NB4 (cell line): ENCODE data around the gene MYZAP.

Experiments
- DNase-seq: peaks from one replicate; pipeline ENCODE4 v3.0.0; 2010; ENCODE audit warnings: low read depth
- H3K4me3 ChIP-seq: one replicate; pipeline ENCODE4 v1.5.1; 2011; ENCODE audit warnings: mild to moderate bottlenecking, low read depth, low read length, moderate library complexity
- MYC ChIP-seq: IDR thresholded peaks from 2 replicates; pipeline ENCODE4 v1.6.1; 2011; ENCODE audit warnings: low read depth, low read length
- POLR2A ChIP-seq: IDR thresholded peaks from 2 replicates; pipeline ENCODE4 v1.6.1; 2011; ENCODE audit warnings: mild to moderate bottlenecking; ENCODE audit not compliant: insufficient read length; ENCODE audit errors: extremely low read depth
- TF ChIP-seq, protein P1 (sequence below): IDR thresholded peaks from 2 replicates; pipeline ENCODE4 v1.6.1; 2011; ENCODE audit warnings: low read depth, low read length
- TF ChIP-seq, protein P2 (sequence below): IDR thresholded peaks from one replicate; pipeline ENCODE4 v1.5.1; 2012; ENCODE audit warnings: low read depth, low read length

Gene MYZAP

DNA sequence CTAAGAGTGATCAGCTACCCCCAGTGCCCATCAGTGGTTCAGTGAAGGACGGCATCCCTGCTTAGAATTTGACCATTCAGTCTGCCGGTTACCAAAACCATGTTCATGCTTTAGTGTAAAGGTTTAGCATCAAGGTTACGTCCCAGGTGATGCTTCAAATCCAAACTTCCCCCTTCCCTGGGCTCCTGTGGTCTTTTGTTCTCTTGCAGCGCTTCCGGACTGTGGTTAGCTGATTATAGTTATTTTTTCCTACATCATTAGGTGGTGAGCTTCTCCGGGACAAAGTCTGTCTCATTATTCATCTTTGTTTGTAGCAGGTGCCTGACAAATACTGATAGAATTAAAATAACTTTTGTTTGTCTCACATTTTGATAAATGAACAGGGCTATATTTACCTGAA, 28.3 kb upstream of the MYZAP start:
- DNase-seq: no peak
- TF ChIP-seq, protein P1, sequence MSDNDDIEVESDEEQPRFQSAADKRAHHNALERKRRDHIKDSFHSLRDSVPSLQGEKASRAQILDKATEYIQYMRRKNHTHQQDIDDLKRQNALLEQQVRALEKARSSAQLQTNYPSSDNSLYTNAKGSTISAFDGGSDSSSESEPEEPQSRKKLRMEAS: no peak
- TF ChIP-seq POLR2A (no peak), MYC (no peak)
- TF ChIP-seq, protein P2, sequence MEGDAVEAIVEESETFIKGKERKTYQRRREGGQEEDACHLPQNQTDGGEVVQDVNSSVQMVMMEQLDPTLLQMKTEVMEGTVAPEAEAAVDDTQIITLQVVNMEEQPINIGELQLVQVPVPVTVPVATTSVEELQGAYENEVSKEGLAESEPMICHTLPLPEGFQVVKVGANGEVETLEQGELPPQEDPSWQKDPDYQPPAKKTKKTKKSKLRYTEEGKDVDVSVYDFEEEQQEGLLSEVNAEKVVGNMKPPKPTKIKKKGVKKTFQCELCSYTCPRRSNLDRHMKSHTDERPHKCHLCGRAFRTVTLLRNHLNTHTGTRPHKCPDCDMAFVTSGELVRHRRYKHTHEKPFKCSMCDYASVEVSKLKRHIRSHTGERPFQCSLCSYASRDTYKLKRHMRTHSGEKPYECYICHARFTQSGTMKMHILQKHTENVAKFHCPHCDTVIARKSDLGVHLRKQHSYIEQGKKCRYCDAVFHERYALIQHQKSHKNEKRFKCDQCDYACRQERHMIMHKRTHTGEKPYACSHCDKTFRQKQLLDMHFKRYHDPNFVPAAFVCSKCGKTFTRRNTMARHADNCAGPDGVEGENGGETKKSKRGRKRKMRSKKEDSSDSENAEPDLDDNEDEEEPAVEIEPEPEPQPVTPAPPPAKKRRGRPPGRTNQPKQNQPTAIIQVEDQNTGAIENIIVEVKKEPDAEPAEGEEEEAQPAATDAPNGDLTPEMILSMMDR: no peak
- H3K4me3 ChIP-seq: no peak overlapping the region

DNA sequence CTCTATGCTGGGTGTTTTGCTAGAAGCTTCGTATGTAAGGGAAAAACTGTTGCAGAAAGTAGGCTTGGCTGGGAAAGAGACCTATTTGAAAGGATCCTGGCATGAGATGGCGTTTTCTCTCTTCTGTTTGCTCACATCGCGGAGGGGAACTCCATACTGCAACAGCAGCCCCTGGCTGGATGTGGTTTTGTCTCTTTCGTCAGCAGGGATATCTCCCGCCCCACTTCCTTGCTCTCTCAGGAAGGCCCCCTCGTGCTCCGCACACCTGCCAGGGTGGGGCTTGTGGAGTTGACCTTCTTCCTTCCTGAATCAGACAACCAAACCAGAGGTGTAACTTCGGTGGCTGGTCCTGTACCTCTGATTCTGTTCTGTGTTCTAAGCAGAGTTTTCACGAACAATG, 26.4 kb upstream of the MYZAP start:
- DNase-seq: peak; percentile 49
- TF ChIP-seq MYC: no peak
- no peak for TF ChIP-seq POLR2A
- TF ChIP-seq, protein P2: no peak
- TF ChIP-seq, protein P1: no peak
- H3K4me3 ChIP-seq: no peak overlapping the region

DNA sequence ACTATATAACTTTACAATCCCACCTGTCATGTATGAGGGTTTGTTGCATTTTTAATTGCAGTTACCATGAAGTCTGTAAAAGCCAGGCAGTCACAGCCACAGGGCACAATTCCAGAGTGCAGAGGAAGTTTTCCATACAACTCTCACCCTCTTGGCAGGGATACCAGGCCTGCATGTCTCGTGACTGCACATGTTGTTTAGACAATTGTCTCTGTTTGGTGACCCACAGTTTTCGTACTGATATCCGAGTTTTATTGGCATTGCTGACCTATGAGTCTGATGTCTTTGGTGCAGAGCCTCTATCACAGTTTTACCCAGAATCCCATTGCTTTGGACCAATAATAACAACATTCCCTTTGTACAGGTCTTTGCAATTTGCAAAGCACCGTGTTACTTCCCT, 24.9 kb upstream of the MYZAP start:
- TF ChIP-seq MYC (no peak), POLR2A (no peak)
- TF ChIP-seq, protein P1: no peak
- TF ChIP-seq, protein P2: no peak
- H3K4me3 ChIP-seq: no peak overlapping the region
- no peak for DNase-seq

DNA sequence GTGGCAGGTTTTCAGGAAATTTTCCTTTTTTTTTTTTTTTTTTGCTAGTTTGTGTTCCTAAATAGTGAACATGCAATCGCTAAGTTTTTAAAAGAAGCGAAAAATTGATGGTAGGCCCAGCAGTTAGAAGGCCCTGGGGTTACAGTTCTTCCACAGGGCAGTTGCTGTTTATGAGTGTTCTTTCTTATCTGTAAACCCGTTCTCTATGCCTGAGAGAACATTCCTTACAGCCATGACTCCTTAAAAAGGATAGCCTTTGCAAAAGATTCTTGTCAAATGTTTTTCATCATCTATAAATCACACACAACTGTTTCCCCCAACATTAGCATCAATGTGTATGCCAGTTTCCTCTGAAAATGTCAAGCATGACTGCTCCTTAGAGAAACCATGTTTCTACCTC, 23.8 kb upstream of the MYZAP start:
- DNase-seq: no peak
- TF ChIP-seq, protein P2: no peak
- no peak for TF ChIP-seq POLR2A
- no peak for TF ChIP-seq MYC
- TF ChIP-seq, protein P1: no peak
- H3K4me3 ChIP-seq: no peak overlapping the region

DNA sequence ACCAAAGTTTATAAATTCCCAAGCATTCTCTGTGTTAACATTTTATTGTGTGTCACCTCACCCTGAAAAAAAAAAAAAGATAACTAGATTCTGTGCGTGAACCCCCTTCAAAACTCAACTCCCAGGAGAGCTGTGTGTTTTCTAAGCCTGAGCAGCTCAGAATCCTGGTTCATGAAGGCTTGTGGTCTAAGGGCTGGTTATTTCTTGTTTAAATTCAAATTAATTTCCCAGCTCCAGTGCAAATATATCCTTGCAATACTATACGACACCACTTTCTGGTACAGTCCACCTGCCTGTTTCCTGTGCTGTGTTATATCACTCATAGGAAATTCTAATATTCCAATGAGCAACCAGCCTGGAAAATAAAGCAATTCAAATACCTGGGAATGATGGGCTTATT, 23.4 kb upstream of the MYZAP start:
- DNase-seq: no peak
- H3K4me3 ChIP-seq: no peak overlapping the region
- TF ChIP-seq MYC: no peak
- TF ChIP-seq POLR2A: no peak
- TF ChIP-seq, protein P2: no peak
- TF ChIP-seq, protein P1: no peak

DNA sequence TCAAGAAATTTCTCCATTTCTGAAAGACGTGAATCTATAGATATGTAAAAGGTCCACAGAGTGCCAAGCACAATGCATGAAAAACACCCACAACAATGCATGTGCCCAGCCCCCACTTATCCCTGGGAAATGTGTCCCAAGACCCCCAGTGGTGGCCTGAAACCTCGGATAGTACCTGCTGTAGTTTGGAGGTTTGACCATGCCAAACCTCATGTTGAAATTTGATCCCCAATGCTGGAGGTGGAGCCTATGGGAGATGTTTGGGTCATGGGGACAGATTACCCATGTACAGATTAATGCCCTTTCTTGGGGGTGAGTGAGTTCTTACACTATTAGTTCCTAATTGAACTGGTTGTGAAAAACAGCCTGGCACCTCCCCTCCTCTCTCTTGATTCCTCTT, 21.4 kb upstream of the MYZAP start:
- TF ChIP-seq MYC: no peak
- H3K4me3 ChIP-seq: no peak overlapping the region
- DNase-seq: no peak
